HepG2 (cell line): Measurements from ENCODE around the gene COL9A2. TPM values are rescaled to one million over a fixed set of nuclear protein-coding genes. Genes with fewer than 3 reads are reported as not detected.

Experiments
- ATF7 ChIP-seq, 2 experiments: fragments of 450-650 bp in 1 of 2; sonication (generic) in 1 of 2; formaldehyde crosslinking in 1 of 2; IDR thresholded peaks; 2 replicates each; pipeline versions ENCODE4 v1.4.0 to v1.6.1; 2016 to 2020; ENCODE audit warnings: antibody characterized with exemption in 1 of 2, mild to moderate bottlenecking in 1 of 2, missing genetic modification reagents in 1 of 2
- HNRNPUL1 ChIP-seq: fragments of 200-400 bp; formaldehyde crosslinking; IDR thresholded peaks from 2 replicates; pipeline ENCODE4 v1.6.1; 2017; ENCODE audit warnings: low read depth, mild to moderate bottlenecking, low read length, moderate library complexity
- JDP2 ChIP-seq: sonication (generic); formaldehyde crosslinking; IDR thresholded peaks from 2 replicates; pipeline ENCODE4 v1.8.1; 2022; ENCODE audit warnings: missing genetic modification reagents, borderline replicate concordance
- KLF11 ChIP-seq: IDR thresholded peaks from 2 replicates; pipeline ENCODE4 v1.6.1; 2016; ENCODE audit warnings: missing compliant biosample characterization
- PLRG1 ChIP-seq: fragments of 450-650 bp; conservative IDR thresholded peaks from 2 replicates; pipeline ENCODE4 v1.6.1; 2016
- U2AF2 ChIP-seq: fragments of 200-400 bp; formaldehyde crosslinking; IDR thresholded peaks from 2 replicates; pipeline ENCODE4 v1.6.1; 2017; ENCODE audit warnings: low read depth, mild to moderate bottlenecking, low read length
- XRCC5 ChIP-seq: fragments of 200-400 bp; formaldehyde crosslinking; optimal IDR thresholded peaks from 2 replicates; pipeline ENCODE3; 2017; ENCODE audit warnings: mild to moderate bottlenecking, low read length
- ZFY ChIP-seq: sonication (generic); formaldehyde crosslinking; IDR thresholded peaks from 2 replicates; pipeline ENCODE4 v1.4.0; 2020; ENCODE audit warnings: missing genetic modification reagents
- ZKSCAN8 ChIP-seq: IDR thresholded peaks from 2 replicates; pipeline ENCODE4 v1.6.1; 2016; ENCODE audit warnings: borderline replicate concordance, missing genetic modification reagents, missing compliant biosample characterization
- ZNF20 ChIP-seq: sonication (generic); formaldehyde crosslinking; IDR thresholded peaks from 2 replicates; pipeline ENCODE4 v1.4.0; 2020; ENCODE audit warnings: mild to moderate bottlenecking, moderate library complexity, missing genetic modification reagents
- ZNF30 ChIP-seq: sonication (generic); formaldehyde crosslinking; IDR thresholded peaks from 2 replicates; pipeline ENCODE4 v1.5.0; 2020; ENCODE audit warnings: mild to moderate bottlenecking, missing genetic modification reagents
- ZNF329 ChIP-seq: sonication (generic); formaldehyde crosslinking; IDR thresholded peaks from 2 replicates; pipeline ENCODE4 v1.9.0; 2021; ENCODE audit warnings: low read depth, mild to moderate bottlenecking, missing genetic modification reagents
- ZSCAN22 ChIP-seq: sonication (generic); formaldehyde crosslinking; IDR thresholded peaks from 2 replicates; pipeline ENCODE4 v1.4.0; 2020; ENCODE audit warnings: mild to moderate bottlenecking, missing genetic modification reagents
- polyA plus RNA-seq, 8 experiments: library from polyadenylated mRNA; depleted of rRNA in 3 of 8; stranded (reverse) in 7 of 8; unstranded in 1 of 8; fragments of >200 nt; fragmentation: Illumina TruSeq in 4 of 8; extraction: Trizol in 4 of 8; gene quantifications; 2 replicates each; pipeline versions ENCODE4 v1.2.1 to v1.2.3, GENCODE V29; 2011 to 2016; ENCODE audit warnings: low read depth in 4 of 8, missing spikeins in 1 of 8, mixed read lengths in 1 of 8; ENCODE audit not compliant: insufficient read depth in 1 of 8
- total RNA-seq, 5 experiments: library from RNA; depleted of rRNA; stranded (reverse); fragments of >200 nt; fragmentation: Illumina TruSeq; extraction: Trizol; gene quantifications; 2 replicates each; pipeline ENCODE4 v1.2.3, GENCODE V29; 2016; ENCODE audit warnings: low read depth in 1 of 5
- TF ChIP-seq, protein P1 (sequence below): sonication (generic); formaldehyde crosslinking; conservative IDR thresholded peaks from 2 replicates; pipeline ENCODE4 v1.4.0; 2020; ENCODE audit warnings: missing genetic modification reagents
- TF ChIP-seq, protein P2 (sequence below): sonication (generic); formaldehyde crosslinking; IDR thresholded peaks from 2 replicates; pipeline ENCODE4 v1.4.0; 2020; ENCODE audit warnings: missing genetic modification reagents
- TF ChIP-seq, protein P3 (sequence below): sonication (generic); formaldehyde crosslinking; IDR thresholded peaks from 2 replicates; pipeline ENCODE4 v1.9.0; 2022; ENCODE audit warnings: missing genetic modification reagents, mild to moderate bottlenecking, borderline replicate concordance
- TF ChIP-seq, protein P4 (sequence below): sonication (generic); formaldehyde crosslinking; IDR thresholded peaks from 2 replicates; pipeline ENCODE4 v1.4.0; 2020; ENCODE audit warnings: mild to moderate bottlenecking, missing genetic modification reagents, borderline replicate concordance
- TF ChIP-seq, protein P5 (sequence below): IDR thresholded peaks from 2 replicates; pipeline ENCODE4 v1.6.1; 2016; ENCODE audit warnings: low read depth, borderline replicate concordance

The COL9A2 gene
- total and polyA plus RNA-seq, 2 of the 13 experiments (the other 11 are each of a cell fraction or from before 2014, with no cell fraction given), result 20.2 to 26.9 TPM

DNA sequence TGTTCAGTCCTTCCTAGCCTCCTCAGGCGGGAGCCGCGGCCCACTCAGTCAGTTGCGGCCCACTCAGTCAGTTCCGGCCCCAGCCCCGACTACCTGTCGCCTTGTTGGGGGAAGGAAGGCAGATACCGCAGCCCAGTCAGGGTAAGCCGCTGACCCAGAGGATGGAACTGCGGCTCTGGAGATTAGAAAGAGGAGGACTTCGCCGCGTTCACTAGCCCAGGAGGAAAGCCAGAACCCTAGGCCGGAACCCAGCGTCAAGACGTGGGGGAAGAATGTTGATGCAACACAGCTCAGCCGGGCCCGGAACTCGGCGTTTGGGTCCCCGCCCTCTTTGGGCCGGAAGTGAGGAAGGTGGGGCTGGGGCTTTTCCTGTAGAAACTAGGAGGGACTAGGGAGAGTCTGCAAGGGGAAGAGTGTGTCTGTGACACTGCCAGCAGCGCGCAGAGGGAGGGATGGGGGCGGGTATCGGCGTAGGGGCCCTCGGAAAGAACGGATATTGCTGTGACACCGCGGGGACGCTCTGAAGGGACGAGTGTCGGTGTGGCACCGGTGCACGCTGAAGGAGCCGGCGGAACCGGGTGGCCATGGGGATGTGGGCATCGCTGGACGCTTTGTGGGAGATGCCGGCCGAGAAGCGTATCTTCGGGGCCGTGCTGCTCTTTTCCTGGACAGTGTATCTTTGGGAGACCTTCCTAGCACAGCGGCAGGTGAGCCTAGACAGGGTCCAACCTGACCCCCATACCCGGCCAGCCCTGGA is 59.2 kb downstream of the COL9A2 start, which contains the start of gene ZMPSTE24 (continued):
- TF ChIP-seq, protein P1, sequence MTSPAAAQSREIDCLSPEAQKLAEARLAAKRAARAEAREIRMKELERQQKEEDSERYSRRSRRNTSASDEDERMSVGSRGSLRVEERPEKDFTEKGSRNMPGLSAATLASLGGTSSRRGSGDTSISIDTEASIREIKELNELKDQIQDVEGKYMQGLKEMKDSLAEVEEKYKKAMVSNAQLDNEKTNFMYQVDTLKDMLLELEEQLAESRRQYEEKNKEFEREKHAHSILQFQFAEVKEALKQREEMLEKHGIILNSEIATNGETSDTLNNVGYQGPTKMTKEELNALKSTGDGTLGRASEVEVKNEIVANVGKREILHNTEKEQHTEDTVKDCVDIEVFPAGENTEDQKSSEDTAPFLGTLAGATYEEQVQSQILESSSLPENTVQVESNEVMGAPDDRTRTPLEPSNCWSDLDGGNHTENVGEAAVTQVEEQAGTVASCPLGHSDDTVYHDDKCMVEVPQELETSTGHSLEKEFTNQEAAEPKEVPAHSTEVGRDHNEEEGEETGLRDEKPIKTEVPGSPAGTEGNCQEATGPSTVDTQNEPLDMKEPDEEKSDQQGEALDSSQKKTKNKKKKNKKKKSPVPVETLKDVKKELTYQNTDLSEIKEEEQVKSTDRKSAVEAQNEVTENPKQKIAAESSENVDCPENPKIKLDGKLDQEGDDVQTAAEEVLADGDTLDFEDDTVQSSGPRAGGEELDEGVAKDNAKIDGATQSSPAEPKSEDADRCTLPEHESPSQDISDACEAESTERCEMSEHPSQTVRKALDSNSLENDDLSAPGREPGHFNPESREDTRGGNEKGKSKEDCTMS (CRISPR knock-in tag), result no peak
- TF ChIP-seq ZNF20 (CRISPR knock-in tag), result no peak
- TF ChIP-seq JDP2 (CRISPR knock-in tag), result no peak
- TF ChIP-seq, protein P2, sequence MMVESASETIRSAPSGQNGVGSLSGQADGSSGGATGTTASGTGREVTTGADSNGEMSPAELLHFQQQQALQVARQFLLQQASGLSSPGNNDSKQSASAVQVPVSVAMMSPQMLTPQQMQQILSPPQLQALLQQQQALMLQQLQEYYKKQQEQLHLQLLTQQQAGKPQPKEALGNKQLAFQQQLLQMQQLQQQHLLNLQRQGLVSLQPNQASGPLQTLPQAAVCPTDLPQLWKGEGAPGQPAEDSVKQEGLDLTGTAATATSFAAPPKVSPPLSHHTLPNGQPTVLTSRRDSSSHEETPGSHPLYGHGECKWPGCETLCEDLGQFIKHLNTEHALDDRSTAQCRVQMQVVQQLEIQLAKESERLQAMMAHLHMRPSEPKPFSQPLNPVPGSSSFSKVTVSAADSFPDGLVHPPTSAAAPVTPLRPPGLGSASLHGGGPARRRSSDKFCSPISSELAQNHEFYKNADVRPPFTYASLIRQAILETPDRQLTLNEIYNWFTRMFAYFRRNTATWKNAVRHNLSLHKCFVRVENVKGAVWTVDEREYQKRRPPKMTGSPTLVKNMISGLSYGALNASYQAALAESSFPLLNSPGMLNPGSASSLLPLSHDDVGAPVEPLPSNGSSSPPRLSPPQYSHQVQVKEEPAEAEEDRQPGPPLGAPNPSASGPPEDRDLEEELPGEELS (CRISPR knock-in tag), result peak; percentile 73
- peak; percentile 63; the same call in 1 of the 2 replicates for TF ChIP-seq KLF11
- TF ChIP-seq ZSCAN22 (CRISPR knock-in tag), result no peak
- TF ChIP-seq ZNF329 (CRISPR knock-in tag), result peak; percentile 87; the same call in 1 of the 2 replicates
- TF ChIP-seq ZFY, result peak; percentile 97
- no peak for TF ChIP-seq HNRNPUL1
- no peak for TF ChIP-seq ZNF30
- 0 out of 2 replicates have a peak, but pooled peaks have one; percentile 5 for TF ChIP-seq ATF7 (IDR thresholded peaks at IDR 0.05)
- TF ChIP-seq ATF7 (CRISPR knock-in tag; IDR thresholded peaks at IDR 0.05), result peak; percentile 79; the same call in 1 of the 2 replicates
- TF ChIP-seq, protein P3, sequence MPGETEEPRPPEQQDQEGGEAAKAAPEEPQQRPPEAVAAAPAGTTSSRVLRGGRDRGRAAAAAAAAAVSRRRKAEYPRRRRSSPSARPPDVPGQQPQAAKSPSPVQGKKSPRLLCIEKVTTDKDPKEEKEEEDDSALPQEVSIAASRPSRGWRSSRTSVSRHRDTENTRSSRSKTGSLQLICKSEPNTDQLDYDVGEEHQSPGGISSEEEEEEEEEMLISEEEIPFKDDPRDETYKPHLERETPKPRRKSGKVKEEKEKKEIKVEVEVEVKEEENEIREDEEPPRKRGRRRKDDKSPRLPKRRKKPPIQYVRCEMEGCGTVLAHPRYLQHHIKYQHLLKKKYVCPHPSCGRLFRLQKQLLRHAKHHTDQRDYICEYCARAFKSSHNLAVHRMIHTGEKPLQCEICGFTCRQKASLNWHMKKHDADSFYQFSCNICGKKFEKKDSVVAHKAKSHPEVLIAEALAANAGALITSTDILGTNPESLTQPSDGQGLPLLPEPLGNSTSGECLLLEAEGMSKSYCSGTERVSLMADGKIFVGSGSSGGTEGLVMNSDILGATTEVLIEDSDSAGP (CRISPR knock-in tag), result peak; percentile 95
- TF ChIP-seq, protein P4, sequence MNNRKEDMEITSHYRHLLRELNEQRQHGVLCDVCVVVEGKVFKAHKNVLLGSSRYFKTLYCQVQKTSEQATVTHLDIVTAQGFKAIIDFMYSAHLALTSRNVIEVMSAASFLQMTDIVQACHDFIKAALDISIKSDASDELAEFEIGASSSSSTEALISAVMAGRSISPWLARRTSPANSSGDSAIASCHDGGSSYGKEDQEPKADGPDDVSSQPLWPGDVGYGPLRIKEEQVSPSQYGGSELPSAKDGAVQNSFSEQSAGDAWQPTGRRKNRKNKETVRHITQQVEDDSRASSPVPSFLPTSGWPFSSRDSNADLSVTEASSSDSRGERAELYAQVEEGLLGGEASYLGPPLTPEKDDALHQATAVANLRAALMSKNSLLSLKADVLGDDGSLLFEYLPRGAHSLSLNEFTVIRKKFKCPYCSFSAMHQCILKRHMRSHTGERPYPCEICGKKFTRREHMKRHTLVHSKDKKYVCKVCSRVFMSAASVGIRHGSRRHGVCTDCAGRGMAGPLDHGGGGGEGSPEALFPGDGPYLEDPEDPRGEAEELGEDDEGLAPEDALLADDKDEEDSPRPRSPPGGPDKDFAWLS (CRISPR knock-in tag), result 0 out of 2 replicates have a peak, but pooled peaks have one; percentile 51
- peak; percentile 96 for TF ChIP-seq XRCC5
- TF ChIP-seq, protein P5, sequence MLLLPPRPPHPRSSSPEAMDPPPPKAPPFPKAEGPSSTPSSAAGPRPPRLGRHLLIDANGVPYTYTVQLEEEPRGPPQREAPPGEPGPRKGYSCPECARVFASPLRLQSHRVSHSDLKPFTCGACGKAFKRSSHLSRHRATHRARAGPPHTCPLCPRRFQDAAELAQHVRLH (CRISPR knock-in tag), result peak; percentile 90; the same call in 1 of the 2 replicates
- TF ChIP-seq PLRG1, result no peak
- TF ChIP-seq U2AF2, result no peak
- TF ChIP-seq ZKSCAN8, result peak; percentile 85; the same call in 1 of the 2 replicates
